ENCODE data around the gene ZNF764. TPM values are rescaled to one million over a fixed set of nuclear protein-coding genes. Genes with fewer than 3 reads are reported as not detected.

Gene ZNF764
- total RNA-seq, 3 donors from 2014 or later, result 4.0 to 8.2 (median 7.5) TPM

DNA sequence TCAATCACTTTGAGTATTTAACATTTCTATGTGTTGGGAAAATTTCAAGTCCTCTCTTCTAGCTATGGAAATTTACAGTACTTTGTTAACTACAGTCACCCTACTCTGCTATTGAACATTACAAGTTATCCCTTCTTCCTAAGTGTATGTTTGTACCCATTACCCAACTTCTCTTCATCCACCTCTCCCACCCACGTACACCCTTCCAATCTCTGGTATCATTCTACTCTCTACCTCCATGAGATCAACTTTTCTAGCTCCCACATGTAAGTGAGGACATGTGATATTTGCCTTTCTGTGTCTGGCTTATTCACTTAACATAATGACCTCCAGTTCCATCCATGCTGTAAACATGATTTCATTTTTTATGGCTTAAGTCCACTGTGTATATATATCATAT is 16.5 kb upstream of the ZNF764 start:
- Histone ChIP-seq H3K27ac (no peak overlapping the region), H3K4me1 (peaks cover 3 to 8% of the 10 kb centered on the region in 2 donors), H3K4me3 (no peak overlapping the region), H3K9me3 (no peaks in the 10 kb centered on the region), H3K36me3 (no peaks in the 10 kb centered on the region), H3K27me3 (no peaks in the 10 kb centered on the region)
- TF ChIP-seq POLR2AphosphoS5 (IDR thresholded peaks at IDR 0.05), result no peak
- TF ChIP-seq, protein P1, sequence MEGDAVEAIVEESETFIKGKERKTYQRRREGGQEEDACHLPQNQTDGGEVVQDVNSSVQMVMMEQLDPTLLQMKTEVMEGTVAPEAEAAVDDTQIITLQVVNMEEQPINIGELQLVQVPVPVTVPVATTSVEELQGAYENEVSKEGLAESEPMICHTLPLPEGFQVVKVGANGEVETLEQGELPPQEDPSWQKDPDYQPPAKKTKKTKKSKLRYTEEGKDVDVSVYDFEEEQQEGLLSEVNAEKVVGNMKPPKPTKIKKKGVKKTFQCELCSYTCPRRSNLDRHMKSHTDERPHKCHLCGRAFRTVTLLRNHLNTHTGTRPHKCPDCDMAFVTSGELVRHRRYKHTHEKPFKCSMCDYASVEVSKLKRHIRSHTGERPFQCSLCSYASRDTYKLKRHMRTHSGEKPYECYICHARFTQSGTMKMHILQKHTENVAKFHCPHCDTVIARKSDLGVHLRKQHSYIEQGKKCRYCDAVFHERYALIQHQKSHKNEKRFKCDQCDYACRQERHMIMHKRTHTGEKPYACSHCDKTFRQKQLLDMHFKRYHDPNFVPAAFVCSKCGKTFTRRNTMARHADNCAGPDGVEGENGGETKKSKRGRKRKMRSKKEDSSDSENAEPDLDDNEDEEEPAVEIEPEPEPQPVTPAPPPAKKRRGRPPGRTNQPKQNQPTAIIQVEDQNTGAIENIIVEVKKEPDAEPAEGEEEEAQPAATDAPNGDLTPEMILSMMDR (IDR thresholded peaks at IDR 0.05), result no peak
- no peak for TF ChIP-seq POLR2A (IDR thresholded peaks at IDR 0.05)
- DNase-seq (ENCODE audit: low spot score in 2 of 2), result no peak
- intact Hi-C loops (cut with DNase I; ENCODE audit: low total_unique reads), result no loop called here

DNA sequence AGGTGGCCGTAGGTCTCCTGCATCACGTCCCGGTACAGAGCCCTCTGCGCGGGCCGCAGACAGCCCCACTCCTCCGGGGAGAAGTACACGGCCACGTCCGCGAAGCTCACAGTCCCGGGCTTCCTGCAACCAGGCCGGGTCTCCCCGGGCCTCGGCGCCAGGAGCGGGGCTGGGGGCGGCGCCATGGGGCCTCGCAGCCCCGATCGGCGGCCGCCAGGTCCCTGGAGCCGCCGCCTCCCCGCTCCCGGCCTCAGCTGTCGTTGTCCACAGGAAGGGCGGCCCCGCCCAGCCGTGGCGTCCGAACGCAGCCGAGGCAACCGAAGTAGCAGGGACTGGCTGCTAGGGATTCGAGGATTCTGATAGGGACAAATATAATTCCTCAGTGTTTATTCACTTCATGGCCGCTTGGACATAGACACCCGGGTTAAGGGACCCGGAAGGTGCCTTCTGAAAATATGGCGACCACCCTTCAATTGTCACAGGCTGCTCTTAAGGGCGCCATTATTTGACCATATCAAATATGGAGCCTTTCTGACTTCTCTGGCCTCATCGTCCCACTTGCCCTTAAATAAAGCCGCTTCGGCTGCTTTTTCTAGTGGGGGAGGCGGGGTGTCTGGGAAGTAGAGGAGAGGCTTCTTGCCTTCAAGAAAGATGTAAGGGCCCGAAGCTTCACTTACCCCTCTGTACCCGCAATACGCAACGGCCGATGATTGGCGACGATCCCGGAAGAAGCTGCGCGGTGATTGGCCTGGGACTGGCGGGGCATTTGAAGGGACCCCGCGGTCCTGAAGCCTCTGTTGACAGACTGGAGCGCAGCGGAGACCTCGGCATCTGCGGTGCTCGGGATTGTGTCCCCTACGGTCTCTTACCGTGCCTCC is 13.5 kb upstream of the ZNF764 start, which contains the start of gene ZNF688:
ZNF688 (minus strand) TSS at position 270 of the 878 bp plus-strand sequence; CDS start at position 185, 85 bp downstream.
- intact Hi-C loops (cut with DNase I; ENCODE audit: low total_unique reads), result no loop called here
- H3K4me3 ChIP-seq, result peak within 1 kb of the TSS; percentile 80 to 89 (median 84)
- TF ChIP-seq, protein P1 (IDR thresholded peaks at IDR 0.05), result peak in 1 of 3 donors; percentile 24
- TF ChIP-seq POLR2A (IDR thresholded peaks at IDR 0.05) (no peak), POLR2AphosphoS5 (IDR thresholded peaks at IDR 0.05) (peak; percentile 56 to 90 (median 85))
- H3K27me3 ChIP-seq, result no peaks in the 10 kb centered on the region
- H3K36me3 ChIP-seq, result no peaks in the 10 kb centered on the region
- DNase-seq (ENCODE audit: low spot score in 2 of 2), result peak; percentile 95 to 97
- H3K9me3 ChIP-seq, result no peaks in the 10 kb centered on the region
- peaks cover 3 to 8% of the 10 kb centered on the region in 2 donors for H3K4me1 ChIP-seq
- peak within 1 kb of the TSS; percentile 98 for H3K27ac ChIP-seq

DNA sequence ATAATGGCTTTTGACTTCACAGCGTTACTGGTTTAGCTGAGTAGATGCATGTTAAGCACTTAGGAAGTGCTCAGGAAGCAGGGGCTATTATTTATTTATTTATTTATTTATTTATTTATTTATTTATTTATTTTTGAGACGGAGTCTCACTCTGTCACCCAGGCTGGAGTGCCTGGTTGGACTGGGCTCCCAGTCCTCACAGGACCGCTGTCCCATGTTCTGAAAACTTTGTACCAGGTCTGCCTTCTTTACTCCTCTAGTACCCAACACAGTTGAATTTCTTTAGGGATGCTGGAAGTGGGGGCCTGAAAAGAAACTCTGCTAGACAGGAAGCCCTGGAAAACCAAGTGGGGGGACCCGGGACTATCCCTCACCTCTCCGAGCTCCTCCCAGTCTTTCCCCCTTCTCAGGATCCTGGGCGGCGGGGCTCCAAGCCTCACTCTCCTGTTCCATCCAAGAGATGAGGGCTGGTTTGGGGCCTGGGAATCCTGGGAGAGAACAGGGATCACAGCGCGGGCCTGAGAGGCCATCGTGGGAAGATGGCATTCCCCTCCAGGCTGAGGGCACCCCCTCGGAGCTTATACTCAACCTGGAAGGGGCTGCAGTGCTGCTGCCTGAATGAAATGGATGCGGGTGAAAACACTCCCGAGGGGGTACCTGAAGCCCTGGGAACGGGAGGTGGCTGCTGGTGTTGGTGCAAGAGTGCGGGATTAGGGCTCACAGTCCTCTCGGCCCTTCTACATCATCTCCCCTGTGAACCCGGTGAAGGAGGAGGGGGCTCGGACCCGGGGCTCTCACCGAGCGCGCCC is 12.7 kb upstream of the ZNF764 start:
- DNase-seq (ENCODE audit: low spot score in 2 of 2), result no peak
- no peak for TF ChIP-seq POLR2A (IDR thresholded peaks at IDR 0.05)
- no peak for TF ChIP-seq POLR2AphosphoS5 (IDR thresholded peaks at IDR 0.05)
- TF ChIP-seq, protein P1 (IDR thresholded peaks at IDR 0.05), result no peak

DNA sequence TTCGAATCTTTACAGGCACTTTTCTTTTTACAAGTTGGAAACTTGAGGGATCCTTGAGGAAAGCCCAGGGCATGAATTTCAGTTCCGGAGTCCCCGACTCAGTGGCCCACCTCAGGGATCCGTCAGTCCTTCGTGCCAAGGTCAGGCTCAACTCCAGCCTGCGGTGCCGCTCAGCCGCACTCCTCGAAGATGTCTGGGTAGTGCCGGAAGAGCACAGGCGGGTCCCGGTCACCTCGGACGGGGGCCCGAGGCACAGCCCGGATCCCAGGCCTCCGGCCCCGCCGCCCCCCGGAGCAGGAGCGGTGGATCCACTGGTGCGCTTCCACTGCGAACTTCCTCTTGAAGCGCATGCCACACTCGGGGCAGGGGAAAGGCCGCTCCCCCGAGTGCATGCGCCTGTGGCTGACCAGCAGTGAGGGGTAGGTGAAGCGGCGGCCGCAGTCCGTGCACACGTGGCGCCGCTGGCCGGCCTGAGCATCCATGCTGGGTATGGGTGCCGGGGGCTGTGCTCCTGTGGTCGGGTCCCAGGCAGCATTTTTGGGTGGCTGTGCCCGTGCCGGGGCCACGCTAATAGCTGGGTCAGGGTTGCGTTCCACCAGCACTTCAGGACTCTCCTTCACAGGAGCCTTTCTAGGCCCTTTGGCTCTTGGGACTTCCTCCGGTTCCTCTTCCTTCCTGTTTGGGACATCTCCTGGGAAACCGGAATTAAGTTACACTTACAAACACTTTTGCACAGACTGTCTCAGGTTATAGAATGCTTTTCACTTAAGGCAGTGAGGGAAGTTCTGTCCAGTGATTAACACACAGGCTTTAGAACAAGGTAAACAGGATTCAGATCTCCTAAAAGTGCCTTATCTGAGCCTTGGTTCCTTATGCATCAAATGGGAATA is 11.8 kb upstream of the ZNF764 start:
- no peak for TF ChIP-seq POLR2AphosphoS5 (IDR thresholded peaks at IDR 0.05)
- TF ChIP-seq POLR2A (IDR thresholded peaks at IDR 0.05), result no peak
- TF ChIP-seq, protein P1 (IDR thresholded peaks at IDR 0.05), result no peak
- Histone ChIP-seq H3K27me3 (no peaks in the 10 kb centered on the region), H3K9me3 (no peaks in the 10 kb centered on the region), H3K27ac (peak overlapping the region; percentile 49 to 98), H3K4me3 (peak overlapping the region in 2 of 3 donors; percentile 84 to 89), H3K4me1 (peaks cover 3 to 8% of the 10 kb centered on the region in 2 donors), H3K36me3 (no peaks in the 10 kb centered on the region)
- DNase-seq (ENCODE audit: low spot score in 2 of 2), result no peak
- intact Hi-C loops (cut with DNase I; ENCODE audit: low total_unique reads), result no loop called here

More for the DNA sequence above, 12.7 kb upstream of the ZNF764 start:
- Histone ChIP-seq H3K27me3 (no peaks in the 10 kb centered on the region), H3K36me3 (no peaks in the 10 kb centered on the region), H3K9me3 (no peaks in the 10 kb centered on the region), H3K4me1 (peaks cover 3 to 8% of the 10 kb centered on the region in 2 donors), H3K27ac (peak overlapping the region; percentile 98), H3K4me3 (peak overlapping the region; percentile 80 to 89 (median 84))
- intact Hi-C loops (cut with DNase I; ENCODE audit: low total_unique reads), result no loop called here
